HepG2 (cell line): ENCODE results near the gene SMAD7. TPM values are rescaled to one million over a fixed set of nuclear protein-coding genes. Genes with fewer than 3 reads are reported as not detected.
A peak's percentile ranks its signal among the peaks of the same experiment; 100 is the strongest.

Experiments used
- EZH2 ChIP-seq: conservative IDR thresholded peaks from 2 replicates; pipeline ENCODE4 v1.6.1; 2012; ENCODE audit warnings: mild to moderate bottlenecking, low read depth, low read length, moderate library complexity
- FLYWCH1 ChIP-seq: sonication (generic); formaldehyde crosslinking; IDR thresholded peaks from 2 replicates; pipeline ENCODE4 v1.8.1; 2023; ENCODE audit warnings: mild to moderate bottlenecking, missing genetic modification reagents
- GATAD1 ChIP-seq: IDR thresholded peaks from 2 replicates; pipeline ENCODE4 v1.6.1; 2016; ENCODE audit warnings: missing genetic modification reagents, missing compliant biosample characterization
- GFI1 ChIP-seq: sonication (generic); formaldehyde crosslinking; IDR thresholded peaks from 2 replicates; pipeline ENCODE4 v1.5.0; 2020; ENCODE audit warnings: missing genetic modification reagents, mild to moderate bottlenecking, borderline replicate concordance
- HNF4A ChIP-seq: sonication (generic); formaldehyde crosslinking; IDR thresholded peaks from 2 replicates; pipeline ENCODE4 v1.4.0; 2020; ENCODE audit warnings: missing genetic modification reagents
- HNRNPLL ChIP-seq: fragments of 200-400 bp; formaldehyde crosslinking; IDR thresholded peaks from 2 replicates; pipeline ENCODE4 v1.6.1; 2017; ENCODE audit warnings: mild to moderate bottlenecking, low read depth, low read length; ENCODE audit not compliant: poor library complexity, severe bottlenecking
- JUN ChIP-seq: sonication (generic); formaldehyde crosslinking; IDR thresholded peaks from 2 replicates; pipeline ENCODE4 v1.4.0; 2020; ENCODE audit warnings: mild to moderate bottlenecking, missing genetic modification reagents
- PHF5A ChIP-seq: IDR thresholded peaks from one replicate; pipeline ENCODE4 v1.6.1; 2018; ENCODE audit warnings: low read depth, missing genetic modification reagents; ENCODE audit not compliant: unreplicated experiment
- RFX1 ChIP-seq: fragments of 450-650 bp; IDR thresholded peaks from 2 replicates; pipeline ENCODE4 v1.6.1; 2017
- SATB2 ChIP-seq: sonication (generic); formaldehyde crosslinking; IDR thresholded peaks from 2 replicates; pipeline ENCODE4 v1.5.0; 2020; ENCODE audit warnings: missing genetic modification reagents
- SMAD9 ChIP-seq: sonication (generic); formaldehyde crosslinking; IDR thresholded peaks from 2 replicates; pipeline ENCODE4 v1.5.1; 2020; ENCODE audit warnings: mild to moderate bottlenecking, missing genetic modification reagents
- SMARCC2 ChIP-seq: fragments of 450-650 bp; IDR thresholded peaks from 2 replicates; pipeline ENCODE4 v1.6.1; 2017; ENCODE audit warnings: antibody characterized with exemption, mild to moderate bottlenecking
- SMARCE1 ChIP-seq: fragments of 450-650 bp; IDR thresholded peaks from 2 replicates; pipeline ENCODE4 v1.6.1; 2017; ENCODE audit warnings: borderline replicate concordance
- TBX2 ChIP-seq: sonication (generic); formaldehyde crosslinking; IDR thresholded peaks from 2 replicates; pipeline ENCODE4 v1.5.0; 2020; ENCODE audit warnings: missing genetic modification reagents, mild to moderate bottlenecking, borderline replicate concordance
- ZFP62 ChIP-seq: sonication (generic); formaldehyde crosslinking; IDR thresholded peaks from 2 replicates; pipeline ENCODE4 v1.4.0; 2020; ENCODE audit warnings: missing genetic modification reagents
- ZNF296 ChIP-seq: sonication (generic); formaldehyde crosslinking; conservative IDR thresholded peaks from 2 replicates; pipeline ENCODE4 v1.5.0; 2020; ENCODE audit warnings: mild to moderate bottlenecking, missing genetic modification reagents
- ZNF460 ChIP-seq: sonication (generic); formaldehyde crosslinking; IDR thresholded peaks from 2 replicates; pipeline ENCODE4 v1.5.1; 2020; ENCODE audit warnings: missing genetic modification reagents, mild to moderate bottlenecking, borderline replicate concordance
- ZNF652 ChIP-seq: IDR thresholded peaks from 2 replicates; pipeline ENCODE4 v1.6.1; 2016; ENCODE audit warnings: low read depth, borderline replicate concordance
- ZNF790 ChIP-seq: sonication (generic); formaldehyde crosslinking; IDR thresholded peaks from 2 replicates; pipeline ENCODE4 v1.8.0; 2022; ENCODE audit warnings: missing genetic modification reagents, mild to moderate bottlenecking, borderline replicate concordance
- ZNF83 ChIP-seq: sonication (generic); formaldehyde crosslinking; IDR thresholded peaks from 2 replicates; pipeline ENCODE4 v1.4.0; 2020; ENCODE audit warnings: missing genetic modification reagents, mild to moderate bottlenecking, borderline replicate concordance
- ZSCAN9 ChIP-seq: IDR thresholded peaks from 2 replicates; pipeline ENCODE4 v1.6.1; 2016; ENCODE audit warnings: borderline replicate concordance
- polyA plus RNA-seq, 8 experiments: library from polyadenylated mRNA; depleted of rRNA in 3 of 8; stranded (reverse) in 7 of 8; unstranded in 1 of 8; fragments of >200 nt; fragmentation: Illumina TruSeq in 4 of 8; extraction: Trizol in 4 of 8; gene quantifications; 2 replicates each; pipeline versions ENCODE4 v1.2.1 to v1.2.3, GENCODE V29; 2011 to 2016; ENCODE audit warnings: low read depth in 4 of 8, missing spikeins in 1 of 8, mixed read lengths in 1 of 8; ENCODE audit not compliant: insufficient read depth in 1 of 8
- total RNA-seq, 5 experiments: library from RNA; depleted of rRNA; stranded (reverse); fragments of >200 nt; fragmentation: Illumina TruSeq; extraction: Trizol; gene quantifications; 2 replicates each; pipeline ENCODE4 v1.2.3, GENCODE V29; 2016; ENCODE audit warnings: low read depth in 1 of 5
- TF ChIP-seq, protein P1 (sequence below): IDR thresholded peaks from 2 replicates; pipeline ENCODE4 v1.6.1; 2012; ENCODE audit warnings: low read length, improper control_type of control experiment
- TF ChIP-seq, protein P2 (sequence below): sonication (generic); formaldehyde crosslinking; conservative IDR thresholded peaks from 2 replicates; pipeline ENCODE4 v1.4.0; 2020; ENCODE audit warnings: missing genetic modification reagents
- TF ChIP-seq, protein P3 (sequence below): IDR thresholded peaks from 2 replicates; pipeline ENCODE4 v1.6.1; 2016; ENCODE audit warnings: mild to moderate bottlenecking, missing biosample characterization, missing genetic modification reagents
- TF ChIP-seq, protein P4 (sequence below): IDR thresholded peaks from 2 replicates; pipeline ENCODE4 v1.6.1; 2016; ENCODE audit warnings: missing compliant biosample characterization, missing genetic modification reagents, borderline replicate concordance

The SMAD7 gene
- total and polyA plus RNA-seq, 2 of the 13 experiments (the other 11 are each of a cell fraction or from before 2014, with no cell fraction given): 17.4 to 24.7 TPM

DNA sequence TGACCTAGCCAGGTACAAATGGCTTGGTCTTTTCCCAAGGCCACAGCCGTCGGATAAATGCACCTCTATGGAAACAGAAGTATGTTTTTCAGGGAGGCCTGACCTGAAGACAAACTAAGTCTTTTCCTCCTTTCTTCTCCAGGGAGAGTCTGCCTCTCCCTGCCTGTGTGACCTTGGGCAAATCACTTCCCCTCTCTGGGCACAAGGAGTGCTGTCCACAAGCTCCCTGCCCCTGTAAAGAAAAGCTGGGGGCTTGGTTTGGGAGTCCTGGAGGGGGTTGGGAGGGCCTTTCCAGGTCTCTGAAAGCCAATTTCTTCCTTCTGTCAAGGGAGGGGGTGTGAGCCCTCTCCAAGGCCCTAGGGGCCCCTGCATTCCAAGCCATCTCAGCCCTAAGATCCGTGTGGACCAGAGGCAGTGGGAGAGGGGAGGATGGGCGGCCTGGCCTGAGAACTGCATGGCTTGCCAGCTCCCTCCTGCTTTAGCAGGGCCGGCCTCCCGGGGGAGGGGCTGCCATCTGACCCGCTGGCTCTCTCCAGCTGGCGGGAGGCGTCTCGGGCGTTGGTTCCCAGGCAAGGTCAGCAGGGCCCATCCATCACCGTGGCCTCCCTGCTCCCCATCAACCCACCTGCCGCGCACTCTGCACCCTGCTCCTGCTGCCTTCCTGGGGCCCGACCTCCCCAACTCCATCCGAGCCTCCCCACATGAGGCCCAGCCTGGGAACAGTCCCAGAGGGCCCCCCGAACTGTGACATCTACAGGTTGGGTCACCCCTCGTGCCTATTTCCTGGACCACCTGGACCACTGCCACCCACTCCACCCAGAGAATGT is 61.4 kb downstream of the SMAD7 start (continued):
- TF ChIP-seq, protein P1, sequence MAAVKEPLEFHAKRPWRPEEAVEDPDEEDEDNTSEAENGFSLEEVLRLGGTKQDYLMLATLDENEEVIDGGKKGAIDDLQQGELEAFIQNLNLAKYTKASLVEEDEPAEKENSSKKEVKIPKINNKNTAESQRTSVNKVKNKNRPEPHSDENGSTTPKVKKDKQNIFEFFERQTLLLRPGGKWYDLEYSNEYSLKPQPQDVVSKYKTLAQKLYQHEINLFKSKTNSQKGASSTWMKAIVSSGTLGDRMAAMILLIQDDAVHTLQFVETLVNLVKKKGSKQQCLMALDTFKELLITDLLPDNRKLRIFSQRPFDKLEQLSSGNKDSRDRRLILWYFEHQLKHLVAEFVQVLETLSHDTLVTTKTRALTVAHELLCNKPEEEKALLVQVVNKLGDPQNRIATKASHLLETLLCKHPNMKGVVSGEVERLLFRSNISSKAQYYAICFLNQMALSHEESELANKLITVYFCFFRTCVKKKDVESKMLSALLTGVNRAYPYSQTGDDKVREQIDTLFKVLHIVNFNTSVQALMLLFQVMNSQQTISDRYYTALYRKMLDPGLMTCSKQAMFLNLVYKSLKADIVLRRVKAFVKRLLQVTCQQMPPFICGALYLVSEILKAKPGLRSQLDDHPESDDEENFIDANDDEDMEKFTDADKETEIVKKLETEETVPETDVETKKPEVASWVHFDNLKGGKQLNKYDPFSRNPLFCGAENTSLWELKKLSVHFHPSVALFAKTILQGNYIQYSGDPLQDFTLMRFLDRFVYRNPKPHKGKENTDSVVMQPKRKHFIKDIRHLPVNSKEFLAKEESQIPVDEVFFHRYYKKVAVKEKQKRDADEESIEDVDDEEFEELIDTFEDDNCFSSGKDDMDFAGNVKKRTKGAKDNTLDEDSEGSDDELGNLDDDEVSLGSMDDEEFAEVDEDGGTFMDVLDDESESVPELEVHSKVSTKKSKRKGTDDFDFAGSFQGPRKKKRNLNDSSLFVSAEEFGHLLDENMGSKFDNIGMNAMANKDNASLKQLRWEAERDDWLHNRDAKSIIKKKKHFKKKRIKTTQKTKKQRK: no peak
- TF ChIP-seq HNF4A (CRISPR knock-in tag): peak; percentile 24; the same call in 1 of the 2 replicates
- TF ChIP-seq EZH2: no peak
- TF ChIP-seq TBX2 (CRISPR knock-in tag): no peak
- no peak for TF ChIP-seq FLYWCH1 (CRISPR knock-in tag)
- no peak for TF ChIP-seq ZNF652 (CRISPR knock-in tag)
- TF ChIP-seq SMARCC2: no peak
- no peak for TF ChIP-seq RFX1
- TF ChIP-seq ZSCAN9: no peak
- TF ChIP-seq GATAD1 (CRISPR knock-in tag): no peak
- TF ChIP-seq, protein P2, sequence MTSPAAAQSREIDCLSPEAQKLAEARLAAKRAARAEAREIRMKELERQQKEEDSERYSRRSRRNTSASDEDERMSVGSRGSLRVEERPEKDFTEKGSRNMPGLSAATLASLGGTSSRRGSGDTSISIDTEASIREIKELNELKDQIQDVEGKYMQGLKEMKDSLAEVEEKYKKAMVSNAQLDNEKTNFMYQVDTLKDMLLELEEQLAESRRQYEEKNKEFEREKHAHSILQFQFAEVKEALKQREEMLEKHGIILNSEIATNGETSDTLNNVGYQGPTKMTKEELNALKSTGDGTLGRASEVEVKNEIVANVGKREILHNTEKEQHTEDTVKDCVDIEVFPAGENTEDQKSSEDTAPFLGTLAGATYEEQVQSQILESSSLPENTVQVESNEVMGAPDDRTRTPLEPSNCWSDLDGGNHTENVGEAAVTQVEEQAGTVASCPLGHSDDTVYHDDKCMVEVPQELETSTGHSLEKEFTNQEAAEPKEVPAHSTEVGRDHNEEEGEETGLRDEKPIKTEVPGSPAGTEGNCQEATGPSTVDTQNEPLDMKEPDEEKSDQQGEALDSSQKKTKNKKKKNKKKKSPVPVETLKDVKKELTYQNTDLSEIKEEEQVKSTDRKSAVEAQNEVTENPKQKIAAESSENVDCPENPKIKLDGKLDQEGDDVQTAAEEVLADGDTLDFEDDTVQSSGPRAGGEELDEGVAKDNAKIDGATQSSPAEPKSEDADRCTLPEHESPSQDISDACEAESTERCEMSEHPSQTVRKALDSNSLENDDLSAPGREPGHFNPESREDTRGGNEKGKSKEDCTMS (CRISPR knock-in tag): no peak
- no peak for TF ChIP-seq SATB2 (CRISPR knock-in tag)
- no peak for TF ChIP-seq ZNF460 (CRISPR knock-in tag)
- TF ChIP-seq PHF5A: no peak
- TF ChIP-seq ZNF790 (CRISPR knock-in tag): no peak
- no peak for TF ChIP-seq ZNF83 (CRISPR knock-in tag)
- TF ChIP-seq, protein P3, sequence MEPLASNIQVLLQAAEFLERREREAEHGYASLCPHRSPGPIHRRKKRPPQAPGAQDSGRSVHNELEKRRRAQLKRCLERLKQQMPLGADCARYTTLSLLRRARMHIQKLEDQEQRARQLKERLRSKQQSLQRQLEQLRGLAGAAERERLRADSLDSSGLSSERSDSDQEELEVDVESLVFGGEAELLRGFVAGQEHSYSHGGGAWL (CRISPR knock-in tag): no peak
- TF ChIP-seq ZFP62 (CRISPR knock-in tag): no peak
- TF ChIP-seq, protein P4, sequence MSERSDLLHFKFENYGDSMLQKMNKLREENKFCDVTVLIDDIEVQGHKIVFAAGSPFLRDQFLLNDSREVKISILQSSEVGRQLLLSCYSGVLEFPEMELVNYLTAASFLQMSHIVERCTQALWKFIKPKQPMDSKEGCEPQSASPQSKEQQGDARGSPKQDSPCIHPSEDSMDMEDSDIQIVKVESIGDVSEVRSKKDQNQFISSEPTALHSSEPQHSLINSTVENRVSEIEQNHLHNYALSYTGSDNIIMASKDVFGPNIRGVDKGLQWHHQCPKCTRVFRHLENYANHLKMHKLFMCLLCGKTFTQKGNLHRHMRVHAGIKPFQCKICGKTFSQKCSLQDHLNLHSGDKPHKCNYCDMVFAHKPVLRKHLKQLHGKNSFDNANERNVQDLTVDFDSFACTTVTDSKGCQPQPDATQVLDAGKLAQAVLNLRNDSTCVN (CRISPR knock-in tag): no peak
- no peak for TF ChIP-seq JUN
- TF ChIP-seq HNRNPLL: no peak
- TF ChIP-seq SMARCE1: no peak
- no peak for TF ChIP-seq GFI1
- TF ChIP-seq SMAD9 (CRISPR knock-in tag): no peak
- no peak for TF ChIP-seq ZNF296
